HepG2 (cell line): ENCODE results near the gene C19orf38. TPM values are rescaled to one million over a fixed set of nuclear protein-coding genes. Genes with fewer than 3 reads are reported as not detected.

ENCODE experiments used
- ADNP ChIP-seq: sonication (generic); formaldehyde crosslinking; IDR thresholded peaks from 2 replicates; pipeline ENCODE4 v1.4.0; 2020; ENCODE audit warnings: missing genetic modification reagents
- ATF2 ChIP-seq: sonication (generic); formaldehyde crosslinking; IDR thresholded peaks from 2 replicates; pipeline ENCODE4 v1.4.0; 2020; ENCODE audit warnings: missing genetic modification reagents
- ATF7-NPFF ChIP-seq: sonication (generic); formaldehyde crosslinking; IDR thresholded peaks from 2 replicates; pipeline ENCODE4 v1.8.1; 2023; ENCODE audit warnings: mild to moderate bottlenecking, low read depth, missing genetic modification reagents, moderate library complexity
- DNMT1 ChIP-seq: sonication (generic); formaldehyde crosslinking; IDR thresholded peaks from 2 replicates; pipeline ENCODE4 v1.5.1; 2020; ENCODE audit warnings: mild to moderate bottlenecking, missing genetic modification reagents
- FOXP1 ChIP-seq, 2 experiments: fragments of 450-650 bp in 1 of 2; IDR thresholded peaks; 2 replicates each; pipeline ENCODE4 v1.6.1; 2017 to 2018; ENCODE audit warnings: antibody characterized with exemption in 1 of 2
- HES4 ChIP-seq: sonication (generic); formaldehyde crosslinking; IDR thresholded peaks from 2 replicates; pipeline ENCODE4 v1.9.0; 2021; ENCODE audit warnings: mild to moderate bottlenecking, missing genetic modification reagents, borderline replicate concordance
- HOXD1 ChIP-seq: sonication (generic); formaldehyde crosslinking; IDR thresholded peaks from 2 replicates; pipeline ENCODE4 v1.5.0; 2020; ENCODE audit warnings: missing genetic modification reagents
- KDM6A ChIP-seq: IDR thresholded peaks from 2 replicates; pipeline ENCODE4 v1.6.1; 2016; ENCODE audit warnings: low read depth
- MAFG ChIP-seq: sonication (generic); formaldehyde crosslinking; IDR thresholded peaks from 2 replicates; pipeline ENCODE4 v1.5.1; 2020; ENCODE audit warnings: mild to moderate bottlenecking, missing genetic modification reagents
- MAX ChIP-seq: IDR thresholded peaks from 2 replicates; pipeline ENCODE4 v1.6.1; 2012; ENCODE audit warnings: inconsistent platforms
- MZF1 ChIP-seq: sonication (generic); formaldehyde crosslinking; IDR thresholded peaks from 2 replicates; pipeline ENCODE4 v1.8.1; 2023; ENCODE audit warnings: mild to moderate bottlenecking, missing genetic modification reagents, borderline replicate concordance
- NCOR1 ChIP-seq: fragments of 200-600 bp; sonication (generic); IDR thresholded peaks from 2 replicates; pipeline ENCODE4 v1.7.0; 2017; ENCODE audit warnings: antibody characterized with exemption, low read length, borderline replicate concordance
- NFKB2 ChIP-seq: sonication (generic); formaldehyde crosslinking; IDR thresholded peaks from 2 replicates; pipeline ENCODE4 v1.4.0; 2020; ENCODE audit warnings: missing genetic modification reagents, borderline replicate concordance
- NR2F6 ChIP-seq, 2 experiments: IDR thresholded peaks; 2 replicates each; pipeline ENCODE4 v1.6.1; 2016; ENCODE audit warnings: antibody characterized with exemption in 1 of 2, mild to moderate bottlenecking in 1 of 2
- POGZ ChIP-seq: sonication (generic); formaldehyde crosslinking; IDR thresholded peaks from 2 replicates; pipeline ENCODE4 v1.4.0; 2020; ENCODE audit warnings: mild to moderate bottlenecking, missing genetic modification reagents
- POLR2AphosphoS5 ChIP-seq: IDR thresholded peaks from 2 replicates; pipeline ENCODE4 v1.6.1; 2012; ENCODE audit warnings: low read depth, low read length
- SIN3A ChIP-seq: IDR thresholded peaks from 2 replicates; pipeline ENCODE4 v1.6.1; 2011; ENCODE audit warnings: low read depth, mild to moderate bottlenecking, control low read depth, low read length, borderline replicate concordance
- SP5 ChIP-seq: IDR thresholded peaks from 2 replicates; pipeline ENCODE4 v1.6.1; 2016; ENCODE audit warnings: low read depth, borderline replicate concordance
- STAT5B ChIP-seq: sonication (generic); formaldehyde crosslinking; IDR thresholded peaks from 2 replicates; pipeline ENCODE4 v1.4.0; 2020; ENCODE audit warnings: missing genetic modification reagents
- TARDBP ChIP-seq: sonication (generic); formaldehyde crosslinking; IDR thresholded peaks from 2 replicates; pipeline ENCODE4 v1.8.0; 2022; ENCODE audit warnings: mild to moderate bottlenecking, missing genetic modification reagents
- ZNF335 ChIP-seq: sonication (generic); formaldehyde crosslinking; IDR thresholded peaks from 2 replicates; pipeline ENCODE4 v1.4.0; 2020; ENCODE audit warnings: missing genetic modification reagents
- ZNF33B ChIP-seq: sonication (generic); formaldehyde crosslinking; IDR thresholded peaks from 2 replicates; pipeline ENCODE4 v1.5.1; 2020; ENCODE audit warnings: mild to moderate bottlenecking, missing genetic modification reagents
- ZNF670 ChIP-seq: sonication (generic); formaldehyde crosslinking; IDR thresholded peaks from 2 replicates; pipeline ENCODE4 v1.8.0; 2022; ENCODE audit warnings: mild to moderate bottlenecking, missing genetic modification reagents, borderline replicate concordance
- ZNF691 ChIP-seq: sonication (generic); formaldehyde crosslinking; IDR thresholded peaks from 2 replicates; pipeline ENCODE4 v1.4.0; 2020; ENCODE audit warnings: missing genetic modification reagents, low read depth, mild to moderate bottlenecking, borderline replicate concordance
- ZNF704 ChIP-seq: sonication (generic); formaldehyde crosslinking; IDR thresholded peaks from 2 replicates; pipeline ENCODE4 v1.8.1; 2023; ENCODE audit warnings: mild to moderate bottlenecking, inconsistent platforms, moderate library complexity, missing genetic modification reagents, borderline replicate concordance
- ZNF710 ChIP-seq: sonication (generic); formaldehyde crosslinking; IDR thresholded peaks from 2 replicates; pipeline ENCODE4 v1.5.0; 2020; ENCODE audit warnings: mild to moderate bottlenecking, missing genetic modification reagents, borderline replicate concordance
- ZNF724P ChIP-seq: sonication (generic); formaldehyde crosslinking; IDR thresholded peaks from 2 replicates; pipeline ENCODE4 v1.8.0; 2022; ENCODE audit warnings: missing genetic modification reagents, borderline replicate concordance
- polyA plus RNA-seq, 8 experiments: library from polyadenylated mRNA; depleted of rRNA in 3 of 8; stranded (reverse) in 7 of 8; unstranded in 1 of 8; fragments of >200 nt; fragmentation: Illumina TruSeq in 4 of 8; extraction: Trizol in 4 of 8; gene quantifications; 2 replicates each; pipeline versions ENCODE4 v1.2.1 to v1.2.3, GENCODE V29; 2011 to 2016; ENCODE audit warnings: low read depth in 4 of 8, missing spikeins in 1 of 8, mixed read lengths in 1 of 8; ENCODE audit not compliant: insufficient read depth in 1 of 8
- total RNA-seq, 5 experiments: library from RNA; depleted of rRNA; stranded (reverse); fragments of >200 nt; fragmentation: Illumina TruSeq; extraction: Trizol; gene quantifications; 2 replicates each; pipeline ENCODE4 v1.2.3, GENCODE V29; 2016; ENCODE audit warnings: low read depth in 1 of 5

Gene C19orf38
- total and polyA plus RNA-seq, 2 of the 13 experiments (the other 11 are each of a cell fraction or from before 2014, with no cell fraction given): 0.11 TPM; not detected in 1

- no peak for TF ChIP-seq ZNF710
- TF ChIP-seq FOXP1 (IDR thresholded peaks at IDR 0.05): no peak
- TF ChIP-seq FOXP1 (CRISPR knock-in tag; IDR thresholded peaks at IDR 0.05): no peak
- TF ChIP-seq POGZ (CRISPR knock-in tag): no peak
- TF ChIP-seq ATF7-NPFF (CRISPR knock-in tag): no peak
- peak; percentile 48; the same call in 1 of the 2 replicates for TF ChIP-seq MAX
- no peak for TF ChIP-seq NR2F6 (IDR thresholded peaks at IDR 0.05)
- TF ChIP-seq NR2F6 (CRISPR knock-in tag; IDR thresholded peaks at IDR 0.05): no peak
- TF ChIP-seq ZNF724P (CRISPR knock-in tag): no peak
- no peak for TF ChIP-seq ZNF704
- no peak for TF ChIP-seq POLR2AphosphoS5
- TF ChIP-seq ZNF691 (CRISPR knock-in tag): no peak
- TF ChIP-seq MAFG (CRISPR knock-in tag): no peak
- TF ChIP-seq ZNF33B (CRISPR knock-in tag): no peak
- TF ChIP-seq ZNF670 (CRISPR knock-in tag): no peak
- no peak for TF ChIP-seq ADNP (CRISPR knock-in tag)
- TF ChIP-seq SP5: no peak
- no peak for TF ChIP-seq MZF1
- no peak for TF ChIP-seq KDM6A (CRISPR knock-in tag)
- no peak for TF ChIP-seq SIN3A
- no peak for TF ChIP-seq STAT5B (CRISPR knock-in tag)
- TF ChIP-seq ZNF335 (CRISPR knock-in tag): no peak
- no peak for TF ChIP-seq DNMT1 (CRISPR knock-in tag)
- no peak for TF ChIP-seq TARDBP (CRISPR knock-in tag)
- no peak for TF ChIP-seq HES4
- TF ChIP-seq NFKB2 (CRISPR knock-in tag): peak; percentile 43; the same call in 1 of the 2 replicates
- TF ChIP-seq NCOR1: no peak
- TF ChIP-seq HOXD1 (CRISPR knock-in tag): no peak
- peak; percentile 43; the same call in 1 of the 2 replicates for TF ChIP-seq ATF2 (CRISPR knock-in tag)
Observed at GRCh38 chr19:10863107-10863717, 15.0 kb downstream of the C19orf38 start (continued).
